K562 (cell line): ENCODE measurements around the gene FAM32A. TPM values are rescaled to one million over a fixed set of nuclear protein-coding genes. Genes with fewer than 3 reads are reported as not detected.

Experiments
- ATAC-seq: fragments of 200-7000 bp; cut with Tn5 transposase; 3 replicates; pipeline ENCODE4 v1.9.1; 2020; ENCODE audit warnings: moderate library complexity
- BruUV-seq: library from RNA; stranded (reverse); fragments of 400-500 nt; replicated peaks from 2 replicates; lab custom pipeline; 2021; lab: Mats Ljungman, UMichigan
- CTCF ChIA-PET: fragments of 300-600 bp; formaldehyde crosslinking; extraction: SDS; loops from one replicate; lab custom pipeline; 2021; ENCODE audit warnings: low intra/inter-chr PET ratio; lab: Yijun Ruan, JAX
- POLR2A ChIA-PET: fragments of 300-600, 350-650 bp; sonication (Branson Sonifier 250); formaldehyde crosslinking; extraction: SDS; loops from one replicate; lab custom pipeline; 2021; ENCODE audit warnings: antibody characterized with exemption, inconsistent platforms; lab: Yijun Ruan, JAX
- DNase-seq, 4 experiments: peaks; one replicate each; pipeline versions ENCODE4 v3.0.0 to v3.0.0-alpha.2; 2011 to 2018; ENCODE audit warnings: low spot score in 3 of 4, mixed read lengths in 3 of 4; ENCODE audit errors: extremely low read depth in 1 of 4
- FAIRE-seq: peaks from 2 replicates; lab custom pipeline; 2011; peaks lifted over from hg19 to GRCh38; lab: Jason Lieb, UNC
- H2AFZ ChIP-seq: 2 replicates; pipeline ENCODE4 v1.6.0; 2011; ENCODE audit warnings: low read depth, low read length, control low read depth, inconsistent platforms
- H3K27ac ChIP-seq: fragments of 200-600 bp; 3 replicates; pipeline ENCODE4 v1.8.0; 2011; ENCODE audit warnings: low read depth, mild to moderate bottlenecking, control low read depth, inconsistent platforms, low read length, moderate library complexity, mixed read lengths; ENCODE audit errors: extremely low read depth
- H3K27me3 ChIP-seq, 2 experiments: fragments of 300-600 bp in 1 of 2; 2 replicates in 1 of 2; 3 replicates in 1 of 2; pipeline versions ENCODE4 v1.6.0 to v1.8.0; 2011; ENCODE audit warnings: inconsistent platforms in 2 of 2, low read length in 2 of 2, mild to moderate bottlenecking in 1 of 2, mixed read lengths in 1 of 2, moderate library complexity in 1 of 2; ENCODE audit not compliant: control insufficient read depth in 2 of 2, insufficient read depth in 2 of 2
- H3K36me3 ChIP-seq: fragments of 300-600 bp; 3 replicates; pipeline ENCODE4 v1.8.0; 2011; ENCODE audit warnings: mild to moderate bottlenecking, low read length, inconsistent platforms; ENCODE audit not compliant: control insufficient read depth, insufficient read depth
- H3K4me1 ChIP-seq, 2 experiments: fragments of 200-600 bp in 1 of 2; replicated peaks in 1 of 2; 2 replicates in 1 of 2; 3 replicates in 1 of 2; pipeline versions ENCODE4 v1.5.1 to v1.8.0; 2011; ENCODE audit warnings: inconsistent platforms in 2 of 2, low read length in 2 of 2, mild to moderate bottlenecking in 1 of 2, mixed read lengths in 1 of 2, moderate library complexity in 1 of 2; ENCODE audit not compliant: control insufficient read depth in 2 of 2, insufficient read depth in 2 of 2
- H3K4me2 ChIP-seq: 2 replicates; pipeline ENCODE4 v1.6.1; 2011; ENCODE audit warnings: low read length, control low read depth, inconsistent platforms, mixed read lengths; ENCODE audit not compliant: insufficient read depth
- H3K4me3 ChIP-seq: fragments of 200-600 bp; sonication (generic), shearing (Covaris generic); 2 replicates; pipeline ENCODE4 v1.5.1; 2016; ENCODE audit warnings: control low read depth, inconsistent platforms
- H3K79me2 ChIP-seq: fragments of 200-600 bp; 3 replicates; pipeline ENCODE4 v1.8.0; 2011; ENCODE audit warnings: low read length, inconsistent platforms; ENCODE audit not compliant: control insufficient read depth, insufficient read depth
- H3K9ac ChIP-seq, 2 experiments: 2 replicates each; pipeline versions ENCODE4 v1.6.0 to v1.6.1; 2011; ENCODE audit warnings: low read depth in 2 of 2, low read length in 2 of 2, control low read depth in 1 of 2, inconsistent platforms in 1 of 2, mild to moderate bottlenecking in 1 of 2, mixed read lengths in 1 of 2; ENCODE audit not compliant: insufficient read depth in 1 of 2
- H3K9me1 ChIP-seq: one replicate; pipeline ENCODE4 v1.6.0; 2011; ENCODE audit warnings: inconsistent platforms, mild to moderate bottlenecking, low read length, moderate library complexity; ENCODE audit not compliant: control insufficient read depth, insufficient read depth
- H3K9me3 ChIP-seq: replicated peaks from 2 replicates; pipeline ENCODE4 v1.5.1; 2011; ENCODE audit warnings: low read depth, low read length, inconsistent platforms; ENCODE audit not compliant: control insufficient read depth, insufficient read depth
- H4K20me1 ChIP-seq: replicated peaks from 2 replicates; pipeline ENCODE4 v1.6.1; 2011; ENCODE audit warnings: low read length, inconsistent platforms, mixed read lengths; ENCODE audit not compliant: control insufficient read depth, insufficient read depth
- ADNP ChIP-seq: fragments of 200-800 bp; sonication (Bioruptor generic); IDR thresholded peaks from 2 replicates; pipeline ENCODE4 v1.6.1; 2016; ENCODE audit warnings: missing genetic modification characterization, missing compliant biosample characterization
- FOXP1 ChIP-seq: sonication (generic); formaldehyde crosslinking; IDR thresholded peaks from 2 replicates; pipeline ENCODE4 v1.8.0; 2022; ENCODE audit warnings: mild to moderate bottlenecking, missing genetic modification reagents
- KAT2B ChIP-seq: IDR thresholded peaks from one replicate; pipeline ENCODE4 v1.6.1; 2012; ENCODE audit warnings: low read depth, mild to moderate bottlenecking, control low read depth, inconsistent platforms, low read length, moderate library complexity
- KDM2B ChIP-seq: fragments of 250-450 bp; sonication (Bioruptor Pico); IDR thresholded peaks from 2 replicates; pipeline ENCODE4 v1.8.0; 2021; ENCODE audit warnings: mild to moderate bottlenecking, moderate library complexity
- KLF16 ChIP-seq: IDR thresholded peaks from 2 replicates; pipeline ENCODE4 v1.6.1; 2016; ENCODE audit warnings: antibody characterized with exemption
- MECOM ChIP-seq: fragments of 250-450 bp; sonication (Bioruptor Pico); IDR thresholded peaks from 2 replicates; pipeline ENCODE4 v1.8.0; 2022; ENCODE audit warnings: inconsistent platforms
- PHB ChIP-seq: fragments of 250-450 bp; sonication (Bioruptor Pico); IDR thresholded peaks from 2 replicates; pipeline ENCODE4 v1.5.0; 2021
- PTBP1 ChIP-seq: fragments of 200-400 bp; formaldehyde crosslinking; IDR thresholded peaks from 2 replicates; pipeline ENCODE4 v1.6.1; 2017; ENCODE audit warnings: low read depth, low read length
- TARDBP ChIP-seq: fragments of 450-650 bp; IDR thresholded peaks from 2 replicates; pipeline ENCODE4 v1.6.1; 2016
- ZKSCAN8 ChIP-seq: fragments of 200-800 bp; sonication (Bioruptor generic); IDR thresholded peaks from 2 replicates; pipeline ENCODE4 v1.6.1; 2016; ENCODE audit warnings: missing genetic modification characterization, missing compliant biosample characterization
- ZNF253 ChIP-seq: fragments of 250-450 bp; sonication (Bioruptor Pico); conservative IDR thresholded peaks from 2 replicates; pipeline ENCODE4 v1.6.1; 2021; ENCODE audit warnings: mild to moderate bottlenecking
- ZNF316 ChIP-seq: fragments of 450-650 bp; IDR thresholded peaks from 2 replicates; pipeline ENCODE4 v1.6.1; 2016
- ZNF347 ChIP-seq: fragments of 450-650 bp; formaldehyde crosslinking; IDR thresholded peaks from 2 replicates; pipeline ENCODE4 v1.4.0; 2020; ENCODE audit warnings: low read depth, mild to moderate bottlenecking, moderate library complexity
- ZNF830 ChIP-seq: fragments of 250-450 bp; sonication (Bioruptor Pico); IDR thresholded peaks from 2 replicates; pipeline ENCODE4 v1.5.0; 2021; ENCODE audit warnings: mild to moderate bottlenecking
- WGBS: fragments of 100-300 bp; shearing (Covaris generic); methylation state at CpG from one replicate; pipeline ENCODE4 v1.1.6; 2016; ENCODE audit warnings: low coverage, mixed read lengths; ENCODE audit not compliant: insufficient coverage; ENCODE audit errors: missing lambda C conversion rate; 5-methylcytosine and 5-hydroxymethylcytosine counted together
- in situ Hi-C: fragments of 300-500 bp; cut with MboI; formaldehyde crosslinking; loops from 4 replicates; pipeline ENCODE4 v1.15.0; 2018; ENCODE audit warnings: inconsistent platforms, mixed read lengths
- intact Hi-C: fragments of 100-400 bp; cut with micrococcal nuclease; formaldehyde crosslinking; loops from 2 replicates; pipeline ENCODE4 v1.14.2; 2022
- polyA plus RNA-seq, 8 experiments: library from polyadenylated mRNA; depleted of rRNA in 4 of 8; stranded (reverse) in 5 of 8; unstranded in 3 of 8; fragments of >200 nt; fragmentation: Nextera tagmentation in 2 of 8; fragmentation: Illumina TruSeq in 1 of 8; extraction: Ambion mirVana in 2 of 8; extraction: Trizol in 1 of 8; gene quantifications; 2 replicates each; pipeline versions ENCODE4 v1.2.1 to v1.2.3, GENCODE V29; 2011 to 2014; ENCODE audit warnings: inconsistent platforms in 1 of 8, missing spikeins in 1 of 8
- total RNA-seq, 7 experiments: library from RNA; depleted of rRNA in 6 of 7; stranded (reverse); fragments of >200 nt in 6 of 7; fragmentation: Illumina TruSeq in 2 of 7; extraction: Trizol in 2 of 7; gene quantifications; 2 replicates each; pipeline versions ENCODE4 v1.2.1 to v1.2.3, GENCODE V29; 2011 to 2021; ENCODE audit warnings: low replicate concordance in 1 of 7
- TF ChIP-seq, protein P1 (sequence below): fragments of 450-650 bp; IDR thresholded peaks from one replicate; pipeline ENCODE4 v1.6.1; 2018; ENCODE audit warnings: mild to moderate bottlenecking, moderate library complexity; ENCODE audit not compliant: partially characterized antibody
- TF ChIP-seq, protein P2 (sequence below): sonication (generic); IDR thresholded peaks from 2 replicates; pipeline ENCODE4 v1.6.1; 2016

The FAM32A gene
- total and polyA plus RNA-seq, 9 of the 15 experiments (the other 6 are each of a cell fraction or from before 2014, with no cell fraction given), result 30.7 to 96.7 (median 73.7) TPM

DNA sequence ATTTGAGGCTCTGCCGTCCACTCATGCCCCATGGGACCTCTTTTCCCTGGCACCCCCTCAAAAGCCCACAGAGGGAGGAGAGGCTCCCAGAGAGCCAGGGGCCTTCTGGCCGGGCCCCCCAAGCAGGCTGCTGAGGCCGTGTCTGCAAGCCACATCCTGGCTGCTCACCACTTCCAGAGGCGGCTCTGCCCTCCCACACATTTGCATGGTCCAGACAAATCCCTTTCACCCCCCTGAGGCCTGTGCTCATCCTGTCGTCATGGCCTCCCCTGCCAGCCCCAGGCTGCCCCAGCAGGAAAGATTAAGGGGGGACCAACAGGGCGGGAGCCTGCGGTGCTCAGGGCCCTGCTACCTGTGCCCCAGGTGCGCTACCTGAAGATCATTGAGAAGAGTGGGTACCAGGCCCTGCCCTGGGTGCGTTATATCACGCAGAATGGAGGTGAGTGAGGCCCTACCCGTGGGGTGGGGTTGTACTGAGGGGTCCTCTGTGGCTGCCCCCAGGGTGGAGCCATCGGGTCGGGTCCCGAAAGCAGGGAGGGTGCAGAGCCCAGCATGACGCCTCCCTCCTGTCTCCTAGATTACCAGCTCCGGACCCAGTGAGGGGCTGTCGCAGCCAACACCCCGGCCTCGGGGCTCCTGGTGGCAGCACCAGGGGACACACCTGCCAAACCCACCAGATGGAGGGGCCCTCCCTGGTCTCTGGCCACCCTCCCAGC is 48.8 kb downstream of the FAM32A start:
- Histone ChIP-seq H3K79me2 (no peaks in the 10 kb centered on the region), H3K36me3 (peaks cover 17% of the 10 kb centered on the region; the same call in 2 of the 3 replicates), H3K27ac (no peak overlapping the region), H3K4me3 (no peak overlapping the region), H3K4me1 (peaks cover 0 to 11% of the 10 kb centered on the region in 2 experiments; a peak in 2 of 5 replicates), H4K20me1 (no peaks in the 10 kb centered on the region), H3K4me2 (no peak overlapping the region), H2AFZ (no peak overlapping the region), H3K9me1 (no peaks in the 10 kb centered on the region), H3K27me3 (no peaks in the 10 kb centered on the region), H3K9me3 (no peaks in the 10 kb centered on the region), H3K9ac (no peak overlapping the region; a peak in 1 of 4 replicates)
- BruUV-seq, result no TSS peak
- in situ Hi-C loops, result no loop called here
- ChIA-PET CTCF (no interaction called here), POLR2A (no interaction called here)
- intact Hi-C loops, result no loop called here
- 79% methylated on average over 9 of the region's 19 CpGs for WGBS
- ATAC-seq (no peak), FAIRE-seq (no peak), DNase-seq (no peak)
- TF ChIP-seq, protein P1, sequence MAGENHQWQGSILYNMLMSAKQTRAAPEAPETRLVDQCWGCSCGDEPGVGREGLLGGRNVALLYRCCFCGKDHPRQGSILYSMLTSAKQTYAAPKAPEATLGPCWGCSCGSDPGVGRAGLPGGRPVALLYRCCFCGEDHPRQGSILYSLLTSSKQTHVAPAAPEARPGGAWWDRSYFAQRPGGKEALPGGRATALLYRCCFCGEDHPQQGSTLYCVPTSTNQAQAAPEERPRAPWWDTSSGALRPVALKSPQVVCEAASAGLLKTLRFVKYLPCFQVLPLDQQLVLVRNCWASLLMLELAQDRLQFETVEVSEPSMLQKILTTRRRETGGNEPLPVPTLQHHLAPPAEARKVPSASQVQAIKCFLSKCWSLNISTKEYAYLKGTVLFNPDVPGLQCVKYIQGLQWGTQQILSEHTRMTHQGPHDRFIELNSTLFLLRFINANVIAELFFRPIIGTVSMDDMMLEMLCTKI, result no peak
- TF ChIP-seq FOXP1 (CRISPR knock-in tag) (no peak), ZKSCAN8 (CRISPR knock-in tag) (no peak), ADNP (no peak), ZNF830 (CRISPR knock-in tag) (no peak), PHB (CRISPR knock-in tag) (no peak), TARDBP (no peak), ZNF253 (CRISPR knock-in tag) (no peak), ZNF316 (no peak), MECOM (CRISPR knock-in tag) (no peak), KLF16 (no peak), PTBP1 (no peak), KDM2B (no peak), ZNF347 (CRISPR knock-in tag) (no peak), KAT2B (no peak)
- TF ChIP-seq, protein P2, sequence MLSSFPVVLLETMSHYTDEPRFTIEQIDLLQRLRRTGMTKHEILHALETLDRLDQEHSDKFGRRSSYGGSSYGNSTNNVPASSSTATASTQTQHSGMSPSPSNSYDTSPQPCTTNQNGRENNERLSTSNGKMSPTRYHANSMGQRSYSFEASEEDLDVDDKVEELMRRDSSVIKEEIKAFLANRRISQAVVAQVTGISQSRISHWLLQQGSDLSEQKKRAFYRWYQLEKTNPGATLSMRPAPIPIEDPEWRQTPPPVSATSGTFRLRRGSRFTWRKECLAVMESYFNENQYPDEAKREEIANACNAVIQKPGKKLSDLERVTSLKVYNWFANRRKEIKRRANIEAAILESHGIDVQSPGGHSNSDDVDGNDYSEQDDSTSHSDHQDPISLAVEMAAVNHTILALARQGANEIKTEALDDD, result no peak
